Activated T-cell treated with anti-CD3 and anti-CD28 coated beads for 24 hours (primary cell): ENCODE results near the gene SLC15A5.

Source experiments
- DNase-seq: peaks from one replicate; pipeline ENCODE4 v3.0.0-alpha.2; 2020; ENCODE audit warnings: low read depth

The SLC15A5 gene

GRCh38 chr12:16175840-16176239, 101.6 kb downstream of the SLC15A5 start:
- DNase-seq: no peak

- no peak for DNase-seq
Measured at GRCh38 chr12:16174282-16174681, 103.2 kb downstream of the SLC15A5 start.

- DNase-seq: no peak
Measured at GRCh38 chr12:16171348-16171747, 106.1 kb downstream of the SLC15A5 start.

GRCh38 chr12:16168078-16168477, 109.4 kb downstream of the SLC15A5 start:
- no peak for DNase-seq

- no peak for DNase-seq
Measured at GRCh38 chr12:16166563-16167470, 110.7 kb downstream of the SLC15A5 start.

- no peak for DNase-seq
Measured at GRCh38 chr12:16165506-16165905, 112.0 kb downstream of the SLC15A5 start.

DNA sequence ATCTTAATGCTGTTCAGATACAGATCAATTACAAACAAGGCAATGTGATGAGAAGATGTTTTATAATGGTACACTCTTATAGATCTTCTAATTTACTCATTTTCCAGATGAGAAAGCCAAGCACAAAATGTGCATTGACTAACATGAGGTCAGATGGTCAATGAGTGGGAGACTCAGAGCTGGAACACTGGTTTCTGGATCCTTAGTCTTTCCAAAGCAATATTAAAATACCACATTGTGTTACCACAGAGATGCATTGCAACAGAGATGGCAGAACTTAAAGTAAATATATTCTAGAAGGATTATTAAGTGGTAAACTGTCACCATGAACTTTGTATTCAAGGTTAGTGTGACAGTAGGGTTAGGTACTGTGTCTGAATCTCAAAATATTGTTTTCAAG, 113.6 kb downstream of the SLC15A5 start:
- no peak for DNase-seq

- no peak for DNase-seq
Measured at GRCh38 chr12:16163146-16163545, 114.3 kb downstream of the SLC15A5 start.

GRCh38 chr12:16159571-16159970, 117.9 kb downstream of the SLC15A5 start:
- no peak for DNase-seq

DNA sequence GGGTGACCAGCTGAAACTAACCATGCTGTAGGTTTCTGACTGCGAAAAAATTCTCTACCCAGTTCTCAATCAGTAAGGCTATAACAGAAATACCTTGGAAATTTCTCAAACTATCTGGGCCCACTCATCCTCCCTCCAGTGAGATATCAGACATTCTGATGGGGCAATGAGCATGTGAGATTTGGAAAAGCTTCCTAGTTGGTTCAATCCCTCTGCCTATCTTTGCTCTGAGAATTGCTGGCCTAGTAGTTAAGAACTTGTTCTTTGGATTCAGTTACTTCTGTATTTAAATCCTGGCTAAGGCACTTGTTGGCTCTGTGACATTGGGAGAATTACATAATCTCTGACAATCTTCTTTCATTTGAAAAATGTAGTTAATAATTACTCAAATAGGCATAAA, 119.4 kb downstream of the SLC15A5 start:
- DNase-seq: no peak

- no peak for DNase-seq
Measured at GRCh38 chr12:16155938-16156337, 121.5 kb downstream of the SLC15A5 start.

GRCh38 chr12:16154990-16155389, 122.5 kb downstream of the SLC15A5 start:
- no peak for DNase-seq

DNA sequence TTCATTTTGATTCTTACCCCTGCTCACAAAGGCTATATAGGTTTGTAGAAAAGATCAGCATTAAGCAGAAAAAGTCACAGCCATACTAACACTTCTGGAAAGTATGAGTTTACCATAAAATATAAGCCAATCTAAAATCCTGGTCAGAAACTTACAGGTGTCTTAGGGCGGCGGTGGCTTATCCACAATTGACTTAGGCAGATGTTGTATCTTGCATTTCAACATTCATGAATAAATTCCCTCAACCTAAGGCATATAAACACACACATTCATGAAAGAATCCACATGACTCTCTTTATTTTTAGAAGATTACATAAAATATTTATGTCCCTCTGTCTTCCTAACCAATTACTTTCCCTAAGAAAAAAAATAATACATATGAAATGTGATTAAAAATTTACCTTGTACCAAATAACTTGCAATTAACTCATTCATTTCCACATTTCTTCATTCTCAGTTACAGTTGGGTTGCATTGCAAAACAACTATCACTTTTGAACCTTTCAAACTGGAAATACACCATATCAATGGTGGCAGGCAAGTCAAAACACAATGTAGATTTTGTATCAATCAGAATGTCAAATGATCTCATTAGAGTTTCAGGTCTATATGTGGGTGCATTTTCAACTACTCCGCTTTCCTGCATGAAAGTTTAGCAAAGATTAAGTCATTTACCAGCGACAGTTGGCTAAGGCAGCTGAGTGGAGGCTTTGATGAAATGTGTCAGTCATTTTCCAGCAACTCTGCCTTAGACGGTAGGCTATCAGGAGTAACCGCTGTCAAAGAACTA, 124.4 kb downstream of the SLC15A5 start:
- DNase-seq: no peak

- DNase-seq: no peak
Measured at GRCh38 chr12:16150276-16150675, 127.2 kb downstream of the SLC15A5 start.

DNA sequence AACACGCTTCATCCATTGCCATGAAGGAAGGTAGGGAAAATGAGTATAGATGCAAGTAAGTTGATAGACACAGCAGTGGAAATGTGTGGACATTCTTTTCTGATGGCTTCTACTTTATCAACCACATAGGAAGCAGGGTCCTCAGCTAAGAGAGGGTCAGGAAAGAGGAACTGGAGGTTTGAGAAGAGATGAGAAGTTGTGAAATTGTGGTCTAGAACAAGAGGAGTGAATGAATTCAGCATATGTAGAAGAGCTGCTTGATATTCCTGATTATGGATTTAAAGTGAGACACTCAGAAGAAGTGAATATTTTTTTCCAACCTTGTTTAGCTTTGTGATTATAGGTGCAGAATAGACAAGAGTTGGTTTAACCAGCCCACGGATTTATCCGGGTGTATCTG, 128.5 kb downstream of the SLC15A5 start:
- no peak for DNase-seq
